A673 (cell line): ENCODE data around the gene TAF10.

ENCODE experiments used
- CTCF ChIP-seq: fragments of 300-800, 200-600 bp; sonication (generic); conservative IDR thresholded peaks from 2 replicates; pipeline ENCODE4 v1.5.1; 2017; ENCODE audit warnings: low read depth, mild to moderate bottlenecking, antibody characterized with exemption, low read length, moderate library complexity, mixed read lengths
- EZH2 ChIP-seq: fragments of 200-600 bp; sonication (generic); IDR thresholded peaks from 2 replicates; pipeline ENCODE4 v1.6.1; 2017; ENCODE audit warnings: borderline replicate concordance, low read depth, mild to moderate bottlenecking, mixed read lengths, antibody characterized with exemption, low read length; ENCODE audit not compliant: poor library complexity, severe bottlenecking

GRCh38 chr11:6640985-6641701 lies 29.1 kb upstream of the TAF10 start:
- TF ChIP-seq CTCF (no peak), EZH2 (no peak)
